ENCODE results near the gene PLA2G6.

The PLA2G6 gene

GRCh38 chr22:38075105-38075825 is 106.4 kb downstream of the PLA2G6 start:
- H3K9me3 ChIP-seq (ENCODE audit: insufficient read depth, low read depth, low read length): no peaks in the 10 kb centered on the region
- no peaks in the 10 kb centered on the region for H3K4me1 ChIP-seq (ENCODE audit: insufficient read depth, low read length, poor library complexity, severe bottlenecking)
- no peaks in the 10 kb centered on the region for H3K27me3 ChIP-seq (ENCODE audit: insufficient read depth, low read length, poor library complexity, severe bottlenecking)
- H3K9ac ChIP-seq (ENCODE audit: low read depth, low read length, poor library complexity, severe bottlenecking): no peak overlapping the region
- H3K9me2 ChIP-seq (replicated peaks; ENCODE audit: low read depth, low read length): no peaks in the 10 kb centered on the region
- no peaks in the 10 kb centered on the region for H3K36me3 ChIP-seq (ENCODE audit: insufficient read depth, low read length)
- no peaks in the 10 kb centered on the region for H3F3A ChIP-seq (ENCODE audit: low read depth)
- H3K4me3 ChIP-seq (ENCODE audit: low read length, poor library complexity, severe bottlenecking): no peak overlapping the region
- no peak for TF ChIP-seq EZH2phosphoT487 (IDR thresholded peaks at IDR 0.05; ENCODE audit: borderline replicate concordance)
- TF ChIP-seq, protein P1, sequence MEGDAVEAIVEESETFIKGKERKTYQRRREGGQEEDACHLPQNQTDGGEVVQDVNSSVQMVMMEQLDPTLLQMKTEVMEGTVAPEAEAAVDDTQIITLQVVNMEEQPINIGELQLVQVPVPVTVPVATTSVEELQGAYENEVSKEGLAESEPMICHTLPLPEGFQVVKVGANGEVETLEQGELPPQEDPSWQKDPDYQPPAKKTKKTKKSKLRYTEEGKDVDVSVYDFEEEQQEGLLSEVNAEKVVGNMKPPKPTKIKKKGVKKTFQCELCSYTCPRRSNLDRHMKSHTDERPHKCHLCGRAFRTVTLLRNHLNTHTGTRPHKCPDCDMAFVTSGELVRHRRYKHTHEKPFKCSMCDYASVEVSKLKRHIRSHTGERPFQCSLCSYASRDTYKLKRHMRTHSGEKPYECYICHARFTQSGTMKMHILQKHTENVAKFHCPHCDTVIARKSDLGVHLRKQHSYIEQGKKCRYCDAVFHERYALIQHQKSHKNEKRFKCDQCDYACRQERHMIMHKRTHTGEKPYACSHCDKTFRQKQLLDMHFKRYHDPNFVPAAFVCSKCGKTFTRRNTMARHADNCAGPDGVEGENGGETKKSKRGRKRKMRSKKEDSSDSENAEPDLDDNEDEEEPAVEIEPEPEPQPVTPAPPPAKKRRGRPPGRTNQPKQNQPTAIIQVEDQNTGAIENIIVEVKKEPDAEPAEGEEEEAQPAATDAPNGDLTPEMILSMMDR (conservative IDR thresholded peaks at IDR 0.05; ENCODE audit: low read length): no peak
- no peak overlapping the region for H3K4me2 ChIP-seq (ENCODE audit: low read depth, low read length, poor library complexity, severe bottlenecking)
- no peaks in the 10 kb centered on the region for H3K79me2 ChIP-seq (ENCODE audit: insufficient read depth, low read length)
- no peaks in the 10 kb centered on the region for H4K20me1 ChIP-seq (ENCODE audit: insufficient read depth, low read length, poor library complexity, severe bottlenecking)
- H2AFZ ChIP-seq (ENCODE audit: low read length): no peak overlapping the region

GRCh38 chr22:38074181-38075104 is 107.2 kb downstream of the PLA2G6 start:
- Histone ChIP-seq H3K9me3 (ENCODE audit: insufficient read depth, low read depth, low read length) (no peaks in the 10 kb centered on the region), H3K9me2 (replicated peaks; ENCODE audit: low read depth, low read length) (no peaks in the 10 kb centered on the region), H3K9ac (ENCODE audit: low read depth, low read length, poor library complexity, severe bottlenecking) (no peak overlapping the region), H3K36me3 (ENCODE audit: insufficient read depth, low read length) (no peaks in the 10 kb centered on the region), H3K4me1 (ENCODE audit: insufficient read depth, low read length, poor library complexity, severe bottlenecking) (no peaks in the 10 kb centered on the region), H3K4me2 (ENCODE audit: low read depth, low read length, poor library complexity, severe bottlenecking) (no peak overlapping the region), H3K4me3 (ENCODE audit: low read length, poor library complexity, severe bottlenecking) (no peak overlapping the region), H3F3A (ENCODE audit: low read depth) (no peaks in the 10 kb centered on the region), H4K20me1 (ENCODE audit: insufficient read depth, low read length, poor library complexity, severe bottlenecking) (no peaks in the 10 kb centered on the region), H2AFZ (ENCODE audit: low read length) (no peak overlapping the region), H3K27me3 (ENCODE audit: insufficient read depth, low read length, poor library complexity, severe bottlenecking) (no peaks in the 10 kb centered on the region), H3K79me2 (ENCODE audit: insufficient read depth, low read length) (no peaks in the 10 kb centered on the region)
- TF ChIP-seq, protein P1 (conservative IDR thresholded peaks at IDR 0.05; ENCODE audit: low read length): no peak
- no peak for TF ChIP-seq EZH2phosphoT487 (IDR thresholded peaks at IDR 0.05; ENCODE audit: borderline replicate concordance)

DNA sequence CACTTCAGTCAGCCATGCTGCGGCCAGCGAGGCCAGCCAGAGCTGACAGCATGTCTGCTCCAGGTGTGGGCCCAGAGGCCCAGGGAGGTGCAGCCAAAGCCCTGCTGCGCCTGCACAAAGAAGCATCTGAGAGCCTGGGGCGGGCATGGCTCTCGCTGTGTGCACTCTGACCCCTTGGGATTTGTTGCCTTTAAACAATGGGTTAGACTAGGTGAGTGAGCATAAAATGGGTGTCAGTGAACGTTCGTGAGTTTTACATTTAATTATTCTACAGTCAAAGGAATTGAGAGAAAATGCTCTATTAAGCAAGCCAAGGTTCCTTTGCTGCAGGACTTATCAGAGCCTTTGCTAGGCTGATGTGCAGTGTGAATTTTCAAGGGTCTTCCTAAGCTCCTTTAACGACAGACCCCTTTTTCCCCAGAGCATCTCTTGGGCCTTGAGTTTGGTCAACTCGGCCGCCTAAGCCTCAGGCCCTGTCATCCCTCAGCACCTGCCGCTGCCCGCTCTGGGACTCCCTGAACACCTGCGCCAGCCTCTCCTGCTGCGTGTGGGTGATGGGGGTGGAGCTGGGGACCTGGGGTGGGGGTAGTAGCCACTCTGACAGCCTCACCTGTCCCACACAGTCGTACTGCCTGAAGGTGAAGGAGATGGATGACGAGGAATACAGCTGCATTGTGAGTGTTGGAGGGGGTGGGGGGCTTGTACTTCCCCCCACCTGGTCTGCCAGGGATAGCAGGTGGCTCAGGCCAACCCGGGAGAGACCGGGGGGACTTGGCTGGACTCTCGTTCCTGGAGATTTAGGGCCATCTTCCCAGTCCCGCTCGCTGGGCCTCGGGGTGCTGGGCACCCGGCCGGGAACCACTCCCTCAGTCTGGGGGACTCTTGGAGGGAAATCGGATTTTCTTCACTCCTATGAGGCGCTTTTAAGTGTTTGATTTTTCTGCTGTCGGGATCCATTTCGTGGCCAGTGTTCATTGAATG is 108.2 kb downstream of the PLA2G6 start:
- no peak overlapping the region for H2AFZ ChIP-seq (ENCODE audit: low read length)
- H3K79me2 ChIP-seq (ENCODE audit: insufficient read depth, low read length): no peaks in the 10 kb centered on the region
- H4K20me1 ChIP-seq (ENCODE audit: insufficient read depth, low read length, poor library complexity, severe bottlenecking): no peaks in the 10 kb centered on the region
- H3K4me1 ChIP-seq (ENCODE audit: insufficient read depth, low read length, poor library complexity, severe bottlenecking): no peaks in the 10 kb centered on the region
- H3K9ac ChIP-seq (ENCODE audit: low read depth, low read length, poor library complexity, severe bottlenecking): no peak overlapping the region
- H3K9me2 ChIP-seq (replicated peaks; ENCODE audit: low read depth, low read length): no peaks in the 10 kb centered on the region
- no peak overlapping the region for H3K4me2 ChIP-seq (ENCODE audit: low read depth, low read length, poor library complexity, severe bottlenecking)
- H3K9me3 ChIP-seq (ENCODE audit: insufficient read depth, low read depth, low read length): no peaks in the 10 kb centered on the region
- H3K36me3 ChIP-seq (ENCODE audit: insufficient read depth, low read length): no peaks in the 10 kb centered on the region
- no peak overlapping the region for H3K4me3 ChIP-seq (ENCODE audit: low read length, poor library complexity, severe bottlenecking)
- H3F3A ChIP-seq (ENCODE audit: low read depth): no peaks in the 10 kb centered on the region
- H3K27me3 ChIP-seq (ENCODE audit: insufficient read depth, low read length, poor library complexity, severe bottlenecking): no peaks in the 10 kb centered on the region
- TF ChIP-seq, protein P1 (conservative IDR thresholded peaks at IDR 0.05; ENCODE audit: low read length): no peak
- no peak for TF ChIP-seq EZH2phosphoT487 (IDR thresholded peaks at IDR 0.05; ENCODE audit: borderline replicate concordance)

Data from Loucy (cell line).